Gastroesophageal sphincter (tissue), 3 donors: ENCODE measurements around the gene PPP6R3.

Source experiments
- CTCF ChIP-seq, 4 experiments: fragments of 200-600 bp in 2 of 4; fragments of 450-650 bp in 2 of 4; sonication (generic) in 1 of 4; IDR thresholded peaks; one replicate each; pipeline ENCODE4 v1.5.1; 2017 to 2019; ENCODE audit warnings: antibody characterized with exemption in 4 of 4, mild to moderate bottlenecking in 2 of 4, moderate library complexity in 2 of 4
- POLR2A ChIP-seq, 2 donors: fragments of 450-650 bp; IDR thresholded peaks; one replicate each; pipeline ENCODE4 v1.6.1; 2017; ENCODE audit warnings: antibody characterized with exemption in 2 of 2, mild to moderate bottlenecking in 2 of 2, moderate library complexity in 1 of 2
- POLR2AphosphoS5 ChIP-seq: sonication (generic); formaldehyde crosslinking; IDR thresholded peaks from one replicate; pipeline ENCODE4 v1.6.1; 2017; ENCODE audit warnings: antibody characterized with exemption

DNA sequence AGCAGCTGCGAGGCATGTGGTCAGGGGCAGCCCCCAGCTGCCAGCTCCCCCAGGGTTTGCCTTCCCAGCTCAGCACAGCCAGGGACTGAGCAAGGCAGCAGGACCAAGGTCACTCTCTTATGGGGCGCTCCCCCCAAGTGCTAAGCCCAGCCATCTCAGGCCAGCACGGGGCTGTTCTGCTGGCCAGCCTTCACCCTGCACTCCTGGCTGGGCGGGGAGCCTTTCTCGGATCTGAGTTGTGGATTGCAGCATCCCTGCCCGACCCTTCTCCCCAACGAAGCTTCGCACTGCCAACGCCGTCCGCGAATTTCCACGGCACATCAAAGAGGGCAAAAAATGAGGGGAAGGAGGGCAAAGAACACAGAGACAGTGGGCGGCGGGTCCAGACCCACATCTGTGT, 181.3 kb downstream of the PPP6R3 start:
- TF ChIP-seq CTCF (IDR thresholded peaks at IDR 0.05) = no peak
- no peak for TF ChIP-seq POLR2A (IDR thresholded peaks at IDR 0.05)
- no peak for TF ChIP-seq POLR2AphosphoS5
